Measurements from ENCODE around the gene CRYBB3. TPM values are rescaled to one million over a fixed set of nuclear protein-coding genes. Genes with fewer than 3 reads are reported as not detected.
"Not testable (repeated sequence)": the region's sequence is repeated elsewhere in the genome, so short reads cannot be mapped to it uniquely, and the experiment has no call there.

Gene CRYBB3
- total RNA-seq, 1 donor from 2014 or later, result not detected

DNA sequence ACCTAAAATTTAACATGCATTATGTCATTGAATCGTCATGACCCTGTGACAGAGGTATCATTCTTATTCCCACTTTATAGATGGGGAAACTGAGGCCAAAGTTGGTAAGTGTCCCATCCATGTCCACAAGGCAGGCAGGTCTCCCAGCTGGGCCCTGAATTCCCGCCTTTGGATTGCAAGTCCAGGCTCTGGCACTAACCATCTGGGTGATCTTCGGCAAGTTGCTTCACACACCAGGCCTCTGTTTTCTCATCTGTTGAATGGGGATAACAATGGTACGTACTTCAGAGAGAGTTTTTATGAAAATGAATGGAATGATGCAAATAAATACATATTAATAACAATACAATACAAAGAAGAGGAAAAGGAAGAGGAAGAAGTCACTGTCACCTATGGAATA lies 3.4 kb downstream of the CRYBB3 start:
- Histone ChIP-seq H3K4me3 (ENCODE audit: low read length in 3 of 3) (no peak overlapping the region), H3K4me1 (ENCODE audit: control insufficient read depth in 3 of 3, insufficient read depth in 3 of 3, low read length in 3 of 3) (no peaks in the 10 kb centered on the region), H3K27ac (ENCODE audit: low read depth, low read length) (no peak overlapping the region), H3K36me3 (ENCODE audit: control insufficient read depth in 3 of 3, insufficient read depth in 3 of 3, low read length in 3 of 3) (peaks cover 0 to 2% (median 1%) of the 10 kb centered on the region in 3 donors), H3K27me3 (ENCODE audit: control insufficient read depth in 3 of 3, insufficient read depth in 3 of 3, low read length in 3 of 3) (no peaks in the 10 kb centered on the region), H3K9ac (ENCODE audit: low read depth in 1 of 3, low read length in 3 of 3) (no peak overlapping the region), H3K9me3 (ENCODE audit: control insufficient read depth in 3 of 3, low read length in 3 of 3) (no peaks in the 10 kb centered on the region)

DNA sequence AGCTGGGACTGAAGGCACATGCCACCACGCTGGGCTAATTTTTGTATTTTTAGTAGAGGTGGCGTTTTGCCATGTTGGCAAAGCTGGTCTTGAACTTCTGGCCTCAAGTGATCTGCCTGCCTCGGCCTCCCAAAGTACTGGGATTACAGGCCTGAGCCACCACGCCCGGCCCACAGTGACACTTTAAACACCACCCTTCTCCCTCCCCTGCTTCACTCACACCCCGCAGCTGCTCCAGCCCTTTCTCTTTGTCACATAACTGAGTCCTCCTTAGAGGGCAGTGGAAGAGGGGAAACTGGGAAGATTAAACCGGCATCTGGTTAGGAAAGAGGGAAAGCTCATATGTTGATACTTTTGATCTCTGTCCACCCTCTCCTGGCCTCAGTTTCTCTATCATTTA lies 4.9 kb downstream of the CRYBB3 start:
- not testable (repeated sequence) for H3K27ac ChIP-seq (ENCODE audit: low read depth, low read length); H3K27me3 ChIP-seq (ENCODE audit: control insufficient read depth in 3 of 3, insufficient read depth in 3 of 3, low read length in 3 of 3); H3K4me3 ChIP-seq (ENCODE audit: low read length in 3 of 3); H3K9ac ChIP-seq (ENCODE audit: low read depth in 1 of 3, low read length in 3 of 3); H3K4me1 ChIP-seq (ENCODE audit: control insufficient read depth in 3 of 3, insufficient read depth in 3 of 3, low read length in 3 of 3); H3K9me3 ChIP-seq (ENCODE audit: control insufficient read depth in 3 of 3, low read length in 3 of 3); H3K36me3 ChIP-seq (ENCODE audit: control insufficient read depth in 3 of 3, insufficient read depth in 3 of 3, low read length in 3 of 3)

DNA sequence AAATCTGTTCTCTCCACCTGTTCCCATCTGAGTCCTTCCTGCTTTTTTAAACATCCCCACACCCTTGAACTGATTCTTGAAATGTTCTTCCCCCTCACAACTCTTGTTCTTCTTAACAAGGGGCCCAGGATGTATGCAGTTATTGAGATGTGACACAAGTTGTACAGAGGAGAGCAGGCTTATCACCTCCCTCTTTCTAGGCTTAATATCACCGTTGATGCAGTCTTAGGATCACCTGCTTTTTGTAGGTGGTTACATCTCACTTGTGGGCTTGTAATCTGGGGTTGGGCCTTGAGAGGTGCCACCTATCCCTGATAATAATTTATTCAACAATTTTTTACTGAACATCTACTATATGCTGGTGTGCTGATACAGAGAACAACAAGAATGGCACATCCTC lies 6.2 kb downstream of the CRYBB3 start:
- Histone ChIP-seq H3K36me3 (ENCODE audit: control insufficient read depth in 3 of 3, insufficient read depth in 3 of 3, low read length in 3 of 3) (no peaks in the 10 kb centered on the region), H3K27me3 (ENCODE audit: control insufficient read depth in 3 of 3, insufficient read depth in 3 of 3, low read length in 3 of 3) (no peaks in the 10 kb centered on the region), H3K4me3 (ENCODE audit: low read length in 3 of 3) (no peak overlapping the region), H3K27ac (ENCODE audit: low read depth, low read length) (no peak overlapping the region), H3K9ac (ENCODE audit: low read depth in 1 of 3, low read length in 3 of 3) (no peak overlapping the region), H3K9me3 (ENCODE audit: control insufficient read depth in 3 of 3, low read length in 3 of 3) (no peaks in the 10 kb centered on the region), H3K4me1 (ENCODE audit: control insufficient read depth in 3 of 3, insufficient read depth in 3 of 3, low read length in 3 of 3) (no peaks in the 10 kb centered on the region)

DNA sequence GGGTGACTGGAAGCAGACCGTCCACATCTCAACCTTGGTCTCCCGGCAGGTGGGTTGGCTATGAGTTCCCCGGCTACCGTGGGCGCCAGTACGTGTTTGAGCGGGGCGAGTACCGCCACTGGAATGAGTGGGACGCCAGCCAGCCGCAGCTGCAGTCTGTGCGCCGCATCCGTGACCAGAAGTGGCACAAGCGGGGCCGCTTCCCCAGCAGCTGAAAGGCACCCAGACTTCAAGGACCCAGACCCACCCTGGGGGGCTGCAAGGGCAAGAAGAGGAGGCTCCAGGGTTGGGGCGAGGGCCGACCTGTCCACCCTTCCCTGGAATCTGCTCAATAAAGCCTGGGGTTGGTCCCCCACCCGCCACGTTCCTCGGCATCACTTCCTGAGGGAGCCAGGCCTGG lies 7.3 kb downstream of the CRYBB3 start:
- H3K4me3 ChIP-seq (ENCODE audit: low read length in 3 of 3), result no peak overlapping the region
- H3K27ac ChIP-seq (ENCODE audit: low read depth, low read length), result no peak overlapping the region
- H3K9ac ChIP-seq (ENCODE audit: low read depth in 1 of 3, low read length in 3 of 3), result no peak overlapping the region
- H3K36me3 ChIP-seq (ENCODE audit: control insufficient read depth in 3 of 3, insufficient read depth in 3 of 3, low read length in 3 of 3), result no peaks in the 10 kb centered on the region
- H3K27me3 ChIP-seq (ENCODE audit: control insufficient read depth in 3 of 3, insufficient read depth in 3 of 3, low read length in 3 of 3), result no peaks in the 10 kb centered on the region
- H3K9me3 ChIP-seq (ENCODE audit: control insufficient read depth in 3 of 3, low read length in 3 of 3), result no peaks in the 10 kb centered on the region
- H3K4me1 ChIP-seq (ENCODE audit: control insufficient read depth in 3 of 3, insufficient read depth in 3 of 3, low read length in 3 of 3), result no peaks in the 10 kb centered on the region

DNA sequence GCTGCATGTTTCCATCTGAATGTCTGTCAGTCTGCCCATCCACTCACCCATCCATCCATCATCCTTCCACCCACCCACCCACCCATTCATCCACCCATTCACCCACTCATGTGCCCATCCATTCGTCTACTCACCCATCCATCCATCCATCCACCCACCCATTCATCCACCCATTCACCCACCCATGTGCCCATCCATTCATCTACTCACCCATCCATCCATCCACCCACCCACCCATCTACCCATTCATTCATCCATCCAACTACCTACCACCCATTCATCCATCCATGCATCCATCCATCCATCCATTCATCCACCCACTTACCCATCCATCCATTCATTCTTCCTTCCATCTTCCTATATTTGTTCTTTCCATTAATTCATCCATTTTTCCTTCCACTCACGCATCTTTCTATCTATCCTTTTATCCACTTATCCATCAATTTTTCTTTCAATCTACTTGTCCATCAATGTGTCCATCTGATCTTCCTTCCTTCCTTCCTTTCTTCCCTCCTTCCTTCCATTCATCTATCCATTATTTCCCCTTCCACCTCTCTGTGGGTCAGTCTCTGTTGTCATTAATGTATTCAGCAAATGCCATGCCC lies 8.0 kb downstream of the CRYBB3 start:
- no peak overlapping the region for H3K27ac ChIP-seq (ENCODE audit: low read depth, low read length)
- no peak overlapping the region for H3K4me3 ChIP-seq (ENCODE audit: low read length in 3 of 3)
- no peak overlapping the region for H3K9ac ChIP-seq (ENCODE audit: low read depth in 1 of 3, low read length in 3 of 3)
- no peaks in the 10 kb centered on the region for H3K9me3 ChIP-seq (ENCODE audit: control insufficient read depth in 3 of 3, low read length in 3 of 3)
- H3K36me3 ChIP-seq (ENCODE audit: control insufficient read depth in 3 of 3, insufficient read depth in 3 of 3, low read length in 3 of 3), result no peaks in the 10 kb centered on the region
- H3K4me1 ChIP-seq (ENCODE audit: control insufficient read depth in 3 of 3, insufficient read depth in 3 of 3, low read length in 3 of 3), result no peaks in the 10 kb centered on the region
- H3K27me3 ChIP-seq (ENCODE audit: control insufficient read depth in 3 of 3, insufficient read depth in 3 of 3, low read length in 3 of 3), result no peaks in the 10 kb centered on the region

DNA sequence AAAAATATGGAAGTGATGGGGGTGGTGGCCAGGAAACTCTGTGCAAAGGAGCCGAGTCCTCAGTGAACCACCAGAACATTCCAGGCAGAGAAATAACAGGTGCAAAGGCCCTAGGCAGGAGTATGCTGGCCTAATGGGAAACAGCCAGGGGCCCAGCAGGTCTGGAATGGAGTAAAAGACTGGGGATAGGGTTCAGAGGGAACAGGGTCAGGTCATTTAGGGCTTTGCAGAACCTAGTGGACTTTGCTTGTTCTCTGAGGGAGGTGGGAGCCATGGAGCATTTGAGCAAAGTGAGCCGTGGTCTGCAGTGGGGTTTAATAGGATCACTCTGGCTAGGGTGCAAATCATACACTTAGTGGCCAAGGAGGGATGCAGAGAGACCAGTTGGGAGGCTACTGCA lies 8.7 kb downstream of the CRYBB3 start:
- no peaks in the 10 kb centered on the region for H3K27me3 ChIP-seq (ENCODE audit: control insufficient read depth in 3 of 3, insufficient read depth in 3 of 3, low read length in 3 of 3)

DNA sequence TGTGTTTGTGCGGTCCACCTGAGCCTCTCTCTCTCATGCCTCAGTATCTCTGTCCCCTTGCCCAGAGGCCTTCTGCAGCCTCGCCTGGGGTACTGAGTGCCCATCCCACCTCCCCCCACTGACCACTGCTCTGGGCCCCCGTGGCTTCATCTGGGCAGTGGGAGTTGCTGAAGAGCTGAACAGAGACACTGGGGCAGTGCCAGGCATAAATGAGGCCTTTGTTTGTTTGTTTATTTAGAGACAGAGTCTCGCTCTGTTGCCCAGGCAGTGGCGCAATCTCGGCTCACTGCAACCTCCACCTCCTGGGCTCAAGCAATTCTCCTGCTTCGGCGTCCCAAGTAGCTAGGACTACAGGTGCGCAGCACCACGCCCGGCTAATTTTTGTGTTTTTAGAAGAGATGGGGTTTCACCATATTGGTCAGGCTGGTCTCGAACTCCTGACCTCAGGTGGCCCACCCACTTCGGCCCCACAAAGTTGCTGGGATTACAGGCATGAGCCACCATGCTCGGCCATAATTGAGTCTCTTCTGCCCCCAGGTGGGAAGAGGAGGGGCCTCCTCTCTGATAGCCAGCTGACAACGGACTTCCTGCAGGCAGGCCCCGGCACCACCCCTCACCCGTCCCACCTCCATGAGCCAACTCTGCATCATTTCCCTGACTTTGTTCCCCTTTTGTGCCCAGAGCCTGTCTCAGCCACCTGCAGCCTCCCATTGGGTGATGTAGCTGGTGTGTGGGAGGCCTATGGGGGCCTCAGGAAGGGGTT lies 9.3 kb downstream of the CRYBB3 start:
- no peak overlapping the region for H3K4me3 ChIP-seq (ENCODE audit: low read length in 3 of 3)
- no peaks in the 10 kb centered on the region for H3K4me1 ChIP-seq (ENCODE audit: control insufficient read depth in 3 of 3, insufficient read depth in 3 of 3, low read length in 3 of 3)
- no peaks in the 10 kb centered on the region for H3K9me3 ChIP-seq (ENCODE audit: control insufficient read depth in 3 of 3, low read length in 3 of 3)
- no peaks in the 10 kb centered on the region for H3K27me3 ChIP-seq (ENCODE audit: control insufficient read depth in 3 of 3, insufficient read depth in 3 of 3, low read length in 3 of 3)
- no peak overlapping the region for H3K27ac ChIP-seq (ENCODE audit: low read depth, low read length)
- no peaks in the 10 kb centered on the region for H3K36me3 ChIP-seq (ENCODE audit: control insufficient read depth in 3 of 3, insufficient read depth in 3 of 3, low read length in 3 of 3)
- no peak overlapping the region for H3K9ac ChIP-seq (ENCODE audit: low read depth in 1 of 3, low read length in 3 of 3)

More for the DNA sequence above, 8.7 kb downstream of the CRYBB3 start:
- Histone ChIP-seq H3K9ac (ENCODE audit: low read depth in 1 of 3, low read length in 3 of 3) (no peak overlapping the region), H3K9me3 (ENCODE audit: control insufficient read depth in 3 of 3, low read length in 3 of 3) (no peaks in the 10 kb centered on the region), H3K4me3 (ENCODE audit: low read length in 3 of 3) (no peak overlapping the region), H3K36me3 (ENCODE audit: control insufficient read depth in 3 of 3, insufficient read depth in 3 of 3, low read length in 3 of 3) (no peaks in the 10 kb centered on the region), H3K4me1 (ENCODE audit: control insufficient read depth in 3 of 3, insufficient read depth in 3 of 3, low read length in 3 of 3) (no peaks in the 10 kb centered on the region), H3K27ac (ENCODE audit: low read depth, low read length) (no peak overlapping the region)

DNA sequence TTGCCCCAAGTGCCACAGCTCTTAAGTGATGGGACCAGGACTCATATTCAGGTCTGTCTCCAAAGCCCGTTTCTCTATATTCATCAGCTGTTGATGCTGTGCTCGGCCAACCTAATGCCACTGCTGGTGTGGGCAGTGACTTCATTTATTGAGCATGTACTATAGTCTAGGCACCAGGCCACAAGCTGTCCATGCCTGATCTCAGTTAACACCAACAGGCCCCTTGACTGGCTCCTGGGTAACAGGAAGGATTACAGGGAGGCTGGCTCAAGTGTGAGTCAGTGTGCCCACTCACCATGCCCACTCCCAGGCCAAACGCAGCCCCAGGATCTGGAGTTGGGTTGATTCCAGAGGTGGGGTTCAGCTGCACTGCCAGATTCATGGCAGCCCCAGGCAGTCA lies 11.1 kb downstream of the CRYBB3 start:
- H3K4me3 ChIP-seq (ENCODE audit: low read length in 3 of 3), result no peak overlapping the region
- H3K9me3 ChIP-seq (ENCODE audit: control insufficient read depth in 3 of 3, low read length in 3 of 3), result no peaks in the 10 kb centered on the region
- no peaks in the 10 kb centered on the region for H3K36me3 ChIP-seq (ENCODE audit: control insufficient read depth in 3 of 3, insufficient read depth in 3 of 3, low read length in 3 of 3)
- no peaks in the 10 kb centered on the region for H3K27me3 ChIP-seq (ENCODE audit: control insufficient read depth in 3 of 3, insufficient read depth in 3 of 3, low read length in 3 of 3)
- no peaks in the 10 kb centered on the region for H3K4me1 ChIP-seq (ENCODE audit: control insufficient read depth in 3 of 3, insufficient read depth in 3 of 3, low read length in 3 of 3)
- H3K9ac ChIP-seq (ENCODE audit: low read depth in 1 of 3, low read length in 3 of 3), result no peak overlapping the region
- no peak overlapping the region for H3K27ac ChIP-seq (ENCODE audit: low read depth, low read length)

DNA sequence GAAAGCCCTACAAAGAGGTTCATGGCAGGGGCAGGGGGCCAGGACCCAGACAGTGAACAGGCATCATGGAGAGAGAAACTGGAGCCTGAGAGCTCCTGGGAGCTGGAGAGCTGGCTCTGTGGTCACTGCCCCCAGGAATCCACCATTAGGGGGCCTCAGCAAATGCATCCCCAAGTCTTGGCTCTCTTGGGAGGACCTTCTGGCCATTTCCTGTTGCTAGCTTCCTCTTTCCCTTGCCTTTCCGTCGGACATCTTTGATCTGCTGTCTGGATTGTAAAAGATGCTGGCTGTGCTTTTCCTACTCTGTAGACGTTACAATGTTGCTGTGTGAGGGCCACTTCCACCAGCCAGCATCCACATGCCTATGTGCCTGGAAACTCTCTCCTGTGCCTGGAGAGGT lies 12.7 kb downstream of the CRYBB3 start:
- no peak overlapping the region for H3K9ac ChIP-seq (ENCODE audit: low read depth in 1 of 3, low read length in 3 of 3)
- H3K36me3 ChIP-seq (ENCODE audit: control insufficient read depth in 3 of 3, insufficient read depth in 3 of 3, low read length in 3 of 3), result no peaks in the 10 kb centered on the region
- peaks cover 0 to 2% (median 0%) of the 10 kb centered on the region in 3 donors for H3K27me3 ChIP-seq (ENCODE audit: control insufficient read depth in 3 of 3, insufficient read depth in 3 of 3, low read length in 3 of 3)
- H3K4me1 ChIP-seq (ENCODE audit: control insufficient read depth in 3 of 3, insufficient read depth in 3 of 3, low read length in 3 of 3), result no peaks in the 10 kb centered on the region
- no peaks in the 10 kb centered on the region for H3K9me3 ChIP-seq (ENCODE audit: control insufficient read depth in 3 of 3, low read length in 3 of 3)
- no peak overlapping the region for H3K27ac ChIP-seq (ENCODE audit: low read depth, low read length)
- H3K4me3 ChIP-seq (ENCODE audit: low read length in 3 of 3), result no peak overlapping the region

DNA sequence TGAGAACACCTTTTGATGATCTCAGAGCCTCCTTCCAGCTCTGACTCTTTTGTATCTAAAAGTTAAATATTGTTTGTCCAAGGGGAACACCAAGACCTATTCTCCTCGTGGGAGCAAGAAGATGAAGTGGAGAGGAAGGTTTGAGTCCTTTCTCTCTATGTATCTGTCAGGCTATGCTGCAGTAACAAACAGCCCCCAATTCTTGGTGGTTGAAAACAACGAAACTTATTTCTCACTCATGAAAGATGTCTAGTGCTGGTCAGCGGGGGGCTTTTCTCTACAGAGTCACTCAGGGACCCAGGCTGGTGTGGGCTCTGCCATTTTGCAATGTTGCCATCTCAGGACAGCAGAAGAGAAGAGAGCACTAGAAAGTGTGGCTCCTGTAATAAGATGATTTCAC lies 13.6 kb downstream of the CRYBB3 start:
- H3K9ac ChIP-seq (ENCODE audit: low read depth in 1 of 3, low read length in 3 of 3), result no peak overlapping the region
- no peak overlapping the region for H3K27ac ChIP-seq (ENCODE audit: low read depth, low read length)

More for the DNA sequence above, 13.6 kb downstream of the CRYBB3 start:
- H3K36me3 ChIP-seq (ENCODE audit: control insufficient read depth in 3 of 3, insufficient read depth in 3 of 3, low read length in 3 of 3), result no peaks in the 10 kb centered on the region
- no peaks in the 10 kb centered on the region for H3K4me1 ChIP-seq (ENCODE audit: control insufficient read depth in 3 of 3, insufficient read depth in 3 of 3, low read length in 3 of 3)
- no peaks in the 10 kb centered on the region for H3K9me3 ChIP-seq (ENCODE audit: control insufficient read depth in 3 of 3, low read length in 3 of 3)
- H3K27me3 ChIP-seq (ENCODE audit: control insufficient read depth in 3 of 3, insufficient read depth in 3 of 3, low read length in 3 of 3), result peaks cover 0 to 2% (median 0%) of the 10 kb centered on the region in 3 donors
- H3K4me3 ChIP-seq (ENCODE audit: low read length in 3 of 3), result no peak overlapping the region
